Aorta (tissue), 5 donors: ENCODE data around the gene MICAL3. TPM values are rescaled to one million over a fixed set of nuclear protein-coding genes. Genes with fewer than 3 reads are reported as not detected.

Experiments used
- ATAC-seq: fragments of 200-7000 bp; cut with Tn5 transposase; one replicate; pipeline ENCODE4 v1.9.1; 2022; ENCODE audit warnings: moderate library complexity; ENCODE audit not compliant: low FRiP score
- DNase-seq, 2 donors: peaks; one replicate each; pipeline ENCODE4 v3.0.0-alpha.2; 2020
- H3K27ac ChIP-seq, 2 donors: one replicate each; pipeline ENCODE4 v1.5.1; 2013; ENCODE audit warnings: low read length in 2 of 2, mild to moderate bottlenecking in 2 of 2, moderate library complexity in 2 of 2, control low read depth in 1 of 2, inconsistent platforms in 1 of 2, low read depth in 1 of 2
- H3K27me3 ChIP-seq, 2 donors: one replicate each; pipeline ENCODE4 v1.6.1; 2013; ENCODE audit warnings: control low read depth in 1 of 2, low read length in 1 of 2, mild to moderate bottlenecking in 1 of 2, moderate library complexity in 1 of 2; ENCODE audit not compliant: insufficient read depth in 2 of 2, control insufficient read depth in 1 of 2
- H3K36me3 ChIP-seq, 2 donors: one replicate each; pipeline ENCODE4 v1.6.1; 2013; ENCODE audit warnings: control low read depth in 1 of 2, low read length in 1 of 2, mild to moderate bottlenecking in 1 of 2; ENCODE audit not compliant: insufficient read depth in 2 of 2, control insufficient read depth in 1 of 2
- H3K4me1 ChIP-seq, 2 donors: one replicate each; pipeline ENCODE4 v1.6.1; 2013; ENCODE audit warnings: low read length in 2 of 2, control low read depth in 1 of 2, mild to moderate bottlenecking in 1 of 2, moderate library complexity in 1 of 2; ENCODE audit not compliant: insufficient read depth in 2 of 2, control insufficient read depth in 1 of 2
- H3K4me3 ChIP-seq, 2 donors: one replicate each; pipeline ENCODE4 v1.5.1; 2013; ENCODE audit warnings: low read length in 2 of 2, control low read depth in 1 of 2, mild to moderate bottlenecking in 1 of 2
- H3K9me3 ChIP-seq: one replicate; pipeline ENCODE4 v1.6.1; 2013; ENCODE audit warnings: mild to moderate bottlenecking, low read length; ENCODE audit not compliant: control insufficient read depth
- WGBS, 2 donors: extraction: QIAGEN DNeasy Blood & Tissue Kit; methylation state at CpG; one replicate each; pipeline ENCODE4 v1.1.7; 2013; 5-methylcytosine and 5-hydroxymethylcytosine counted together
- intact Hi-C, 2 donors: fragments of 100-400 bp; cut with DNase I; formaldehyde crosslinking; loops; one replicate each; pipeline versions ENCODE4 v1.14.2 to v1.15.0; 2022
- polyA plus RNA-seq, 2 donors: library from polyadenylated mRNA; stranded (reverse); fragments of 200-250 nt; gene quantifications; one replicate each; pipeline ENCODE4 v1.2.3, GENCODE V29; 2013
- total RNA-seq, 2 donors: library from RNA; stranded (reverse); fragmentation: NEBNext Ultra II Directional; extraction: Animal tissue kit (Norgen Biotek cat#: 25700); gene quantifications; one replicate each; pipeline ENCODE4 v1.2.1, GENCODE V29; 2021
- donor health status: healthy with polysubstance abuse.
- donor health status: Bipolar disorder and iron deficiency.
- donor health status: DM: no; HTN: no; CAD: no.
- donor health status: DM: no; HTN: no; CAD: no.
- donor health status: DM: yes; HTN: yes; CAD: no.

MICAL3 gene
- total and polyA plus RNA-seq, 4 donors: 3.9 to 123 (median 64.3) TPM

GRCh38 chr22:17954860-17955587 lies 69.3 kb downstream of the MICAL3 start:
- no peak for ATAC-seq
- intact Hi-C loops: no loop called here
- Histone ChIP-seq H3K4me3 (no peak overlapping the region), H3K27me3 (no peaks in the 10 kb centered on the region), H3K36me3 (no peaks in the 10 kb centered on the region), H3K9me3 (no peaks in the 10 kb centered on the region), H3K4me1 (no peaks in the 10 kb centered on the region), H3K27ac (no peak overlapping the region)
- no peak for DNase-seq
- 86 to 89% methylated on average over 8 of the region's 8 CpGs for WGBS, 2 donors

GRCh38 chr22:17954200-17954859 lies 70.0 kb downstream of the MICAL3 start:
- ATAC-seq: no peak
- Histone ChIP-seq H3K27me3 (no peaks in the 10 kb centered on the region), H3K4me1 (no peaks in the 10 kb centered on the region), H3K9me3 (no peaks in the 10 kb centered on the region), H3K36me3 (no peaks in the 10 kb centered on the region), H3K27ac (no peak overlapping the region), H3K4me3 (no peak overlapping the region)
- DNase-seq: no peak
- WGBS, 2 donors: 87 to 91% methylated on average over 10 of the region's 10 CpGs
- intact Hi-C loops: no loop called here

- Histone ChIP-seq H3K27me3 (no peaks in the 10 kb centered on the region), H3K4me3 (no peak overlapping the region), H3K4me1 (no peaks in the 10 kb centered on the region), H3K27ac (no peak overlapping the region), H3K36me3 (no peaks in the 10 kb centered on the region), H3K9me3 (no peaks in the 10 kb centered on the region)
- 96% methylated on average over 4 of the region's 4 CpGs for WGBS, 2 donors
- ATAC-seq: no peak
- intact Hi-C loops: no loop called here
- DNase-seq: no peak
Observed at GRCh38 chr22:17953147-17953546, 71.2 kb downstream of the MICAL3 start.

- no peaks in the 10 kb centered on the region for H3K9me3 ChIP-seq
- H3K4me3 ChIP-seq: no peak overlapping the region
- no peaks in the 10 kb centered on the region for H3K36me3 ChIP-seq
- intact Hi-C loops: no loop called here
- no peaks in the 10 kb centered on the region for H3K27me3 ChIP-seq
- H3K27ac ChIP-seq: no peak overlapping the region
- WGBS, 2 donors: 90% methylated on average over 9 of the region's 9 CpGs
- no peaks in the 10 kb centered on the region for H3K4me1 ChIP-seq
- DNase-seq (no peak), ATAC-seq (no peak)
Observed at GRCh38 chr22:17952273-17952801, 72.0 kb downstream of the MICAL3 start.

GRCh38 chr22:17951315-17951714 lies 73.0 kb downstream of the MICAL3 start:
- Histone ChIP-seq H3K27ac (no peak overlapping the region), H3K4me3 (no peak overlapping the region), H3K36me3 (no peaks in the 10 kb centered on the region), H3K4me1 (peaks cover 0 to 8% of the 10 kb centered on the region in 2 donors), H3K9me3 (no peaks in the 10 kb centered on the region), H3K27me3 (no peaks in the 10 kb centered on the region)
- DNase-seq (no peak), ATAC-seq (no peak)
- 80 to 84% methylated on average over 5 of the region's 5 CpGs for WGBS, 2 donors
- intact Hi-C loops: no loop called here

- DNase-seq (peak in 1 of 2 donors; percentile 77), ATAC-seq (no peak)
- peaks cover 0 to 8% of the 10 kb centered on the region in 2 donors for H3K4me1 ChIP-seq
- intact Hi-C loops: no loop called here
- no peaks in the 10 kb centered on the region for H3K9me3 ChIP-seq
- no peak overlapping the region for H3K27ac ChIP-seq
- 72 to 73% methylated on average over 10 of the region's 10 CpGs for WGBS, 2 donors
- no peaks in the 10 kb centered on the region for H3K27me3 ChIP-seq
- no peak overlapping the region for H3K4me3 ChIP-seq
- no peaks in the 10 kb centered on the region for H3K36me3 ChIP-seq
Observed at GRCh38 chr22:17950651-17951214, 73.6 kb downstream of the MICAL3 start.

GRCh38 chr22:17949642-17950473 lies 74.5 kb downstream of the MICAL3 start:
- Histone ChIP-seq H3K36me3 (no peaks in the 10 kb centered on the region), H3K27ac (no peak overlapping the region), H3K4me1 (peaks cover 0 to 8% of the 10 kb centered on the region in 2 donors), H3K4me3 (no peak overlapping the region), H3K27me3 (no peaks in the 10 kb centered on the region), H3K9me3 (no peaks in the 10 kb centered on the region)
- 94% methylated on average over 13 to 14 of the region's 14 CpGs for WGBS, 2 donors
- intact Hi-C loops: no loop called here
- DNase-seq (no peak), ATAC-seq (no peak)

- H3K9me3 ChIP-seq: no peaks in the 10 kb centered on the region
- no peaks in the 10 kb centered on the region for H3K27me3 ChIP-seq
- ATAC-seq: no peak
- H3K4me1 ChIP-seq: peaks cover 2 to 8% of the 10 kb centered on the region in 2 donors
- no peak for DNase-seq
- 96 to 98% methylated on average over 9 of the region's 9 CpGs for WGBS, 2 donors
- no peaks in the 10 kb centered on the region for H3K36me3 ChIP-seq
- H3K4me3 ChIP-seq: no peak overlapping the region
- no peak overlapping the region for H3K27ac ChIP-seq
- intact Hi-C loops: no loop called here
Observed at GRCh38 chr22:17948101-17948500, 76.3 kb downstream of the MICAL3 start.
